ENCODE data around the gene CPXM1. TPM values are rescaled to one million over a fixed set of nuclear protein-coding genes. Genes with fewer than 3 reads are reported as not detected.

CPXM1 gene
- total RNA-seq, 1 experiment from 2014 or later, result 0.17 TPM

DNA sequence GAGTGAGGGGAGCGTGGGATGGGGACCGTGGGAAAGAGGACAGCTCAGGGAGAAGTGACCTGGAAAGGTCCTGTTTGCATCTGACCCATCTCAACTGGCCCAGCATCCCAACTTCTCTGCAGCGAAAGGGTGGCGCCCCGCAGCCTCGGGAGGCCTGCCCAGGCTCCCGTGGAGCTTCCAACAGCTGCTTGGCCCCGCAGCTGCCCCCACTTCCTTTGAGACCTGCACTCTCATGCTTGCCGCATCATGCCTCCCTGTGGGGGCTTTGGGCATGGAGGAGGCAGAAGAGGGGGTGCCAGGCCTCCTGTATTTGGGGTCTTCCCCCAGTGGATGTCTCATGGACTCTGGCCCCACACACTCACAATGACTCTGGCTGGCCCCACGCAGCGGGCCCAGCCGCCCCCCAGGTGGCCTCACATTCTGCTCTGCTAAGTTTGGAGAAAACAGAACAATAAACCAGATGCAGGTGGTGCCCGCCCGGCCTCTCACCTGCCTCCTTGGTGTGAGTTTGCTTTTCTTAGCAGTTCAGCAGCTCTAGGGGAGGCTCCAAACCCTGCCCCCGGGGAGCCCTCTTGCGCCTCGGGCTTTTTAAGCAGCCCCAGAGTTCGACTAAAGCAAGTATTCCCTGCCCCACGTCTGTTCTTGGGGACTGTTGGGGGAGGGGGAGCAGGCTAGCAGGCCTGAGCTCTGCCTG lies 40.7 kb downstream of the CPXM1 start:
- Histone ChIP-seq H3K4me2 (ENCODE audit: low read length) (no peak overlapping the region), H3K79me2 (ENCODE audit: insufficient read depth, low read length) (no peaks in the 10 kb centered on the region), H3K9ac (ENCODE audit: low read length) (no peak overlapping the region), H3K9me2 (ENCODE audit: insufficient read depth) (no peaks in the 10 kb centered on the region), H2AFZ (ENCODE audit: low read depth, low read length, poor library complexity, severe bottlenecking) (no peak overlapping the region), H4K20me1 (ENCODE audit: insufficient read depth) (no peaks in the 10 kb centered on the region), H3K4me1 (ENCODE audit: control insufficient read depth in 1 of 2, insufficient read depth in 2 of 2, low read length in 2 of 2) (peaks cover 0 to 6% of the 10 kb centered on the region in 2 experiments; a peak in 2 of 4 replicates), H3K36me3 (ENCODE audit: control insufficient read depth in 1 of 2, insufficient read depth in 2 of 2, low read length in 2 of 2) (no peaks in the 10 kb centered on the region), H3K4me3 (replicated peaks in 1 of 2; ENCODE audit: low read depth in 1 of 2, low read length in 2 of 2) (no peak overlapping the region), H3K27me3 (ENCODE audit: insufficient read depth, low read length) (no peaks in the 10 kb centered on the region), H3K9me3 (ENCODE audit: control insufficient read depth in 1 of 2, insufficient read depth in 1 of 2, low read depth in 1 of 2, low read length in 2 of 2) (no peaks in the 10 kb centered on the region), H3K27ac (ENCODE audit: low read depth, low read length) (no peak overlapping the region)
- intact Hi-C loops (cut with micrococcal nuclease), result no loop called here
- ChIA-PET CTCF (no interaction called here), POLR2A (no interaction called here), RAD21 (ENCODE audit: low non-redundant PET in 1 of 2, low total read pairs in 2 of 2, uncharacterized antibody in 2 of 2, unreplicated experiment in 2 of 2) (no interaction called here)
- ATAC-seq, result no peak
- no peak for DNase-seq (ENCODE audit: low read depth, low spot score)
- no peak for TF ChIP-seq FOSL1 (IDR thresholded peaks at IDR 0.05; ENCODE audit: low read depth)
- no TSS peak for BruUV-seq (replicated peaks)

DNA sequence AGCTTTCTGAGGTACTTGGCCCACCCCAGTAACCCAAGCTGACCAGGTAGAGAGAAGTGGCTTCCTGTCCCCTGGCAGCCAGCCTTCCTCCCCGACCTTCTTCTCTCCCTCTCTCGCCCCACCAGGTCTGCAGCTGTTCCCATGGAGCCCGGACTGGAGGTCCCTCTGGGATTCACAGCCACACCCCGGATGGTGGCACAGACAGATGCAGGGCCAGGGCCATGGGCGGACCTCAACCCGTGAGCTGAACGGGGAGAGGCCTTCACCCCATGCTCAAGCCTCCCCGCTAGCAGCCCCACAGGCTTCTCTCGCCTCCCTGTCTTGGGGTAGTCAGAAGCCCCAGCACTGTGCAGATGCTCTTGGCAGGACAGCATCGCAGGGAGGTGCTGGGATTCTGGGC lies 41.3 kb downstream of the CPXM1 start:
- H3K27ac ChIP-seq (ENCODE audit: low read depth, low read length), result no peak overlapping the region
- ChIA-PET RAD21 (ENCODE audit: low non-redundant PET in 1 of 2, low total read pairs in 2 of 2, uncharacterized antibody in 2 of 2, unreplicated experiment in 2 of 2) (no interaction called here), CTCF (no interaction called here), POLR2A (no interaction called here)
- no peak overlapping the region for H3K4me3 ChIP-seq (replicated peaks in 1 of 2; ENCODE audit: low read depth in 1 of 2, low read length in 2 of 2)
- no peaks in the 10 kb centered on the region for H3K36me3 ChIP-seq (ENCODE audit: control insufficient read depth in 1 of 2, insufficient read depth in 2 of 2, low read length in 2 of 2)
- no peak overlapping the region for H2AFZ ChIP-seq (ENCODE audit: low read depth, low read length, poor library complexity, severe bottlenecking)
- no TSS peak for BruUV-seq (replicated peaks)
- H3K79me2 ChIP-seq (ENCODE audit: insufficient read depth, low read length), result no peaks in the 10 kb centered on the region
- H3K4me1 ChIP-seq (ENCODE audit: control insufficient read depth in 1 of 2, insufficient read depth in 2 of 2, low read length in 2 of 2), result peaks cover 0 to 6% of the 10 kb centered on the region in 2 experiments; a peak in 2 of 4 replicates
- H3K27me3 ChIP-seq (ENCODE audit: insufficient read depth, low read length), result no peaks in the 10 kb centered on the region
- no peaks in the 10 kb centered on the region for H3K9me2 ChIP-seq (ENCODE audit: insufficient read depth)
- H3K9me3 ChIP-seq (ENCODE audit: control insufficient read depth in 1 of 2, insufficient read depth in 1 of 2, low read depth in 1 of 2, low read length in 2 of 2), result no peaks in the 10 kb centered on the region
- H3K9ac ChIP-seq (ENCODE audit: low read length), result no peak overlapping the region
- DNase-seq (ENCODE audit: low read depth, low spot score) (no peak), ATAC-seq (no peak)
- H3K4me2 ChIP-seq (ENCODE audit: low read length), result no peak overlapping the region
- H4K20me1 ChIP-seq (ENCODE audit: insufficient read depth), result no peaks in the 10 kb centered on the region
- no peak for TF ChIP-seq EZH2phosphoT487 (IDR thresholded peaks at IDR 0.05; ENCODE audit: borderline replicate concordance)
- no peak for TF ChIP-seq ZFX (IDR thresholded peaks at IDR 0.05)
- TF ChIP-seq ELF1 (IDR thresholded peaks at IDR 0.05; ENCODE audit: borderline replicate concordance, low read depth), result no peak
- no peak for TF ChIP-seq FOSL1 (IDR thresholded peaks at IDR 0.05; ENCODE audit: low read depth)
- TF ChIP-seq, protein P1, sequence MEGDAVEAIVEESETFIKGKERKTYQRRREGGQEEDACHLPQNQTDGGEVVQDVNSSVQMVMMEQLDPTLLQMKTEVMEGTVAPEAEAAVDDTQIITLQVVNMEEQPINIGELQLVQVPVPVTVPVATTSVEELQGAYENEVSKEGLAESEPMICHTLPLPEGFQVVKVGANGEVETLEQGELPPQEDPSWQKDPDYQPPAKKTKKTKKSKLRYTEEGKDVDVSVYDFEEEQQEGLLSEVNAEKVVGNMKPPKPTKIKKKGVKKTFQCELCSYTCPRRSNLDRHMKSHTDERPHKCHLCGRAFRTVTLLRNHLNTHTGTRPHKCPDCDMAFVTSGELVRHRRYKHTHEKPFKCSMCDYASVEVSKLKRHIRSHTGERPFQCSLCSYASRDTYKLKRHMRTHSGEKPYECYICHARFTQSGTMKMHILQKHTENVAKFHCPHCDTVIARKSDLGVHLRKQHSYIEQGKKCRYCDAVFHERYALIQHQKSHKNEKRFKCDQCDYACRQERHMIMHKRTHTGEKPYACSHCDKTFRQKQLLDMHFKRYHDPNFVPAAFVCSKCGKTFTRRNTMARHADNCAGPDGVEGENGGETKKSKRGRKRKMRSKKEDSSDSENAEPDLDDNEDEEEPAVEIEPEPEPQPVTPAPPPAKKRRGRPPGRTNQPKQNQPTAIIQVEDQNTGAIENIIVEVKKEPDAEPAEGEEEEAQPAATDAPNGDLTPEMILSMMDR (IDR thresholded peaks at IDR 0.05 in 2 of 3, conservative IDR thresholded peaks at IDR 0.05 in 1 of 3; ENCODE audit: borderline replicate concordance in 1 of 3, insufficient read depth in 1 of 3, low read depth in 2 of 3, low read length in 2 of 3), result no peak
- no peak for TF ChIP-seq SRF (IDR thresholded peaks at IDR 0.05; ENCODE audit: low read depth)
- TF ChIP-seq JUND (IDR thresholded peaks at IDR 0.05), result no peak
- TF ChIP-seq POLR2A (IDR thresholded peaks at IDR 0.05; ENCODE audit: borderline replicate concordance, extremely low read depth, insufficient read depth, insufficient read length), result no peak
- TF ChIP-seq CBX3 (IDR thresholded peaks at IDR 0.05; ENCODE audit: low read depth), result no peak
- intact Hi-C loops (cut with micrococcal nuclease), result no loop called here
